Fibroblast of pulmonary artery (primary cell): ENCODE measurements around the gene TMEM121B.

Source experiments
- DNase-seq: peaks from one replicate; pipeline ENCODE4 v3.0.0-alpha.2; 2010; ENCODE audit warnings: low read depth
- H3K4me3 ChIP-seq: replicated peaks from 2 replicates; pipeline ENCODE4 v1.5.1; 2011; ENCODE audit warnings: low read depth, mild to moderate bottlenecking, control low read depth, low read length, moderate library complexity
- CTCF ChIP-seq: IDR thresholded peaks from 2 replicates; pipeline ENCODE4 v1.5.1; 2011; ENCODE audit warnings: mild to moderate bottlenecking, control low read depth, low read length, inconsistent platforms; ENCODE audit errors: missing control alignments

The TMEM121B gene

GRCh38 chr22:17116572-17117330, 4.4 kb downstream of the TMEM121B start:
- no peak overlapping the region for H3K4me3 ChIP-seq
- DNase-seq: no peak
- TF ChIP-seq CTCF: no peak

GRCh38 chr22:17115945-17116565, 5.1 kb downstream of the TMEM121B start:
- no peak for TF ChIP-seq CTCF
- no peak overlapping the region for H3K4me3 ChIP-seq
- no peak for DNase-seq

- no peak overlapping the region for H3K4me3 ChIP-seq
- no peak for DNase-seq
- no peak for TF ChIP-seq CTCF
Observed at GRCh38 chr22:17115236-17115635, 5.9 kb downstream of the TMEM121B start.

- H3K4me3 ChIP-seq: no peak overlapping the region
- no peak for TF ChIP-seq CTCF
- no peak for DNase-seq
Observed at GRCh38 chr22:17114898-17115235, 6.3 kb downstream of the TMEM121B start.

GRCh38 chr22:17114173-17114897, 6.8 kb downstream of the TMEM121B start:
- no peak for TF ChIP-seq CTCF
- H3K4me3 ChIP-seq: no peak overlapping the region
- no peak for DNase-seq

- DNase-seq: no peak
- no peak overlapping the region for H3K4me3 ChIP-seq
- TF ChIP-seq CTCF: no peak
Observed at GRCh38 chr22:17113600-17113999, 7.6 kb downstream of the TMEM121B start.
